Astrocyte (in vitro differentiated cells and primary cell): ENCODE data around the gene DENND1B.

Source experiments
- CTCF ChIP-seq: IDR thresholded peaks from 2 replicates; pipeline ENCODE4 v1.5.1; 2011; ENCODE audit warnings: low read depth, mild to moderate bottlenecking, inconsistent platforms, low read length, moderate library complexity; ENCODE audit not compliant: insufficient read depth
- EZH2 ChIP-seq: IDR thresholded peaks from 2 replicates; pipeline ENCODE4 v1.6.1; 2012; ENCODE audit warnings: mild to moderate bottlenecking, low read length, inconsistent platforms; ENCODE audit not compliant: insufficient read depth

- TF ChIP-seq CTCF, result no peak
- TF ChIP-seq EZH2, result no peak
Observed at GRCh38 chr1:197632651-197633050, 142.6 kb downstream of the DENND1B start.
